NCI-H226 (cell line): Measurements from ENCODE around the gene PARD6B.

ENCODE experiments used
- DNase-seq: peaks from one replicate; pipeline ENCODE4 v3.0.0-alpha.2; 2015

PARD6B gene

DNA sequence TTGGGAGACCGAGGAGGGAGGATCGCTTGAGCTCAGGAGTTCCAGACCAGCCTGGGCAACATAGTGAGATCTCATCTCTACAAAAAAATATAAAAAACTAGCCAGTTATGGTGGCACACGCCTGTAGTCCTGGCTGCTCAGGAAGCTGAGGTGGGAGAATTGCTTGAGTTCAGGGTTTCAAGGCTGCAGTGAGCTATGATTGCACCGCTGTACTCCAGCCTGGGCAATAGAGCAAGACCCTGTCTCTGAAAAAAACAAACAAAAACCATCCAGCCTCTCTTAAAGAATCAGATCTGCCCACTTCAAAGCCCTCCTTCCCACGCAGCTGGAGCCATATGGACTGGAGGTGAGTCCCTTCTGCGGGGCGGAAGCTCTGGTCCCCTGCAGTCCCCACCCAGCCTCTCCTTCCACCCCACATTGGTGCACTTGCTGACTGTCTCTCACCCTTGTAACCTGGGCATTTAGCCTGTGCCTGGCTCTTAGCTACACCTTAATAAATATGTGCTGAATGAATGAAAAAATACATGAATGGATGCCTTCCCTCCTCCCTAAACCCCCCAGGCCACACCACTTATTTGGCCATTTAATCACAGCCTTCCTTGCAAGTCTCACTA is 7.2 kb upstream of the PARD6B start:
- no peak for DNase-seq

GRCh38 chr20:50724851-50725723 is 6.3 kb upstream of the PARD6B start:
- DNase-seq, result peak; percentile 100

- no peak for DNase-seq
Observed at GRCh38 chr20:50725724-50726005, 5.7 kb upstream of the PARD6B start.

- DNase-seq, result no peak
Observed at GRCh38 chr20:50726955-50727791, 4.2 kb upstream of the PARD6B start.

GRCh38 chr20:50727792-50728485 is 3.4 kb upstream of the PARD6B start:
- DNase-seq, result no peak

DNA sequence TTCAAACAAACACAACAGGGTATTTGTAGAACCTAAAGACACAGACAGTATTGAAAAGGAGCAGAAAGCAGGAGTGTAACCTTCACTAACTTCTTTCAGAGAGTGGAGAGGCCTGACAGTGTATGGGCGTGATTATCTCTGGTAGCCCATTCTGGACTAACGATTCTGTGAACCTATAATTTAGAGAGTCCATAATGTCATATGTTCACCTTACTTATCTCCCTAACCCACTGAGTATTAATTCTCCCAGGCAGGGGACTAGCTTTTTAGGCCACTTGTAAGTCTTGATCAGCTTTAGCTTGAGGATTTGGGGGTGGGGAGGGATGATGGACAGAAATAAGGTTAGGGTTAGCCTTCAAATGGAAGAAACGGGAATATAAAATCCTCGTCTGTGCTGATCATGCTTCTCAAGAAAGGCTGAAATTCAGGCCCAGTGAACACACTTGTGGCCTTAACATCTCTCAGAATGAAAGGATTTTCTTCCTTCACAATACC is 2.8 kb upstream of the PARD6B start:
- DNase-seq, result no peak

GRCh38 chr20:50728981-50729874 is 2.2 kb upstream of the PARD6B start:
- peak; percentile 82 for DNase-seq

- no peak for DNase-seq
Observed at GRCh38 chr20:50729901-50730764, 1.2 kb upstream of the PARD6B start.

DNA sequence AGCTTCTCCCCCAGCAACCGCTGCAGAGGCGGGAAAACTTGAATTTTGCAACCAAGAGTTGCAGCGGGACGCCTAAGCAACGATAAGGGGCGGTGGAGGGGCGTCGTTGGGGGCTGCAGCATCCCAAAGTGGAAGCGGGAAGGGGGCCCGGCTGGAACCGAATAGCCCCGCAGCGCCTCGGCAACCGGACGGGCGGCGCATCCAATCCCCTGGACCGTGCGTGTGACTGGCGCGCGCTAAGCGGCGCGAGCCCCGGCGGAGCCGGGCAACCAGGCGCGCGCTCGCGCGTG is 670 bp upstream of the PARD6B start:
- DNase-seq, result peak; percentile 20

GRCh38 chr20:50731930-50732690 is 730 bp downstream of the PARD6B start:
- no peak for DNase-seq

DNA sequence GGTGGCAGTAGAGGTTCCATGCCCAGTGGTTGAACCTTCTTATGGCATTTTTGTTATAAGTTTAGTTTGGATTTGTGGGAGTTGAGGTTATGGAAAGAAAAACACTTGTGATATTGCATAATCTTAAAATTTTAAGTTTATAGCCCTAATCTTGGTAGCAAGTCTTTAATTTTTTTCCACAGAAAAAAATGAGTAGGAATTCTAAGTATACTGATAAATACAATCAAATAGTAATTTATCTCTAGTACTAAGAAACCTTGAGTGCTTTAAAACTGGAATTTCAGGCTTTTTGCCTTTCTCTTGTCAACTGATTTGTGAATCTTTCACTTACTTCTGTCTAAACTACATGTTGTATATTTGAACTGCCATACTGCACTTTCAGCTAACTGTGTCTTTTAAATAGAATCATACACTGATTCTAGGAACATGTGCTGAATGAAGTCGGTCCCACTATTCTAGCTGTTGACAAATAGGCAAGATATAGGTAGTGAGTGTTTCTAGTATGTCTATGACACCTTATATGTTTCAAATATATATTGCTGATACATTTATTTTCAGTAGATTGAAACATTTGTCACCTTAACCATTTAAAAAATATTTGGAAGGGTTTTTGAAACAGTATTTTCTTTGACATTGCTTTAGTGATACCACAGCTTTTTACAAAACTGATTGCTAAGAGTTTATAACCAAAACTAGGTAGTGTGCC is 2.4 kb downstream of the PARD6B start:
- no peak for DNase-seq

DNA sequence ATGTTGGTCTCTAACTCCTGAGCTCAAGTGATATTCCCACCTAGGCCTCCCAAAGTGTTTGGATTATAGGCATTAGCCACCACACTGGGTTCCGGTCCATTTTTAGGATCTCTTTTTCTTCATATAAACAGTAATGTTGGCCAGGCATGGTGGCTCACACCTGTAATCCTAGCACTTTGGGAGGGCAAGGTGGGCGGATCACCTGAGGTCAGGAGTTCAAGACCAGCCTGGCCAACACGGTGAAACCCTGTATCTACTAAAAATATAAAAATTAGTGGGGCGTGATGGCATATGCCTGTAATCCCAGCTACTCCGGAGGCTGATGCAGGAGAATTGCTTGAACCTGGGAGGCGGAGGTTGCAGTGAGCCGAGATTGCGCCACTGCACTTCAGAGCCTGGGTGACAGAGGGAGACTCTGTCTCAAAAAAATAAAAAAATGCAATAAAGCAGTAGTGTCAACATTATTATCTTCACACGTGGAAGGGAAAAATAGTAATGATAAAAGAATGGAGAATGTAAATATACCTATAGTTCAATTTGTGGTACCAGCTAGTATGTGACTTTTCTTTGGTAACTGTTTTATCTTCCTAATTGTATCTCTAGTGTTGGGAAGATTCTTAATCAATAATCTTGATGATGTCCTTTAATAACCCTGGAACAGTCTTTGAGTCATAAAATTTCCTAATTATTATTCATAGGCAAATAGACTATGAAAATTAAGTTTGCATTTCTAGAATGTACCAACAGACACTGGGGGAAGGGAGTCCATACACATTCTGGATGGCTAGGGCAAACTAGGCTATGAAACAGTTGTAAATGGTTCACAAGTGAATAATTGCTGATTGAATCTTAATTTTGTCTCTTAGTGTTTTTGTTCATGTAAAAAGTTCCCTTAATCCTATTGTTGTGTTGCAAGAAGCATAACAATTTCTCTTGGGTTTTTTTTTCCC is 3.6 kb downstream of the PARD6B start:
- DNase-seq, result no peak

- DNase-seq, result peak; percentile 47
Observed at GRCh38 chr20:50735813-50736212, 4.4 kb downstream of the PARD6B start.

DNA sequence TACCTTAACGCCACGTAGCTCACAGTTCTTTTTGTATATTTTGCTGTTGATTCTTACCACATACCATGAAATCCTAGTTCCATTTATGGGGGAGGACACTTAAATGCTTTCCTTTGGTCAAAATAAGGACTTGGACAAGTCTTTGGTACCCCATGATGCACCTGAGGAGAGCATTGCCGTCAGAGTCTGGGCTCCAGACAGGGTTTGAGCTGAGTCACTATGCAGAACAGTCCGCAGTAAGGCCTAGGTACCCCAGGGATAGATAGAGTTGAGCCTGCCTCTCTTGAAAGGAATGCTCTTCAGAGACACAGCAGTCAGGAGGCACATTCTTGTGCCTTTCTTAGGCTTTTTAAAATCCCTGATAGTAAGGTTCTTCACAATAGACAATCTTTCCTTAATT is 6.0 kb downstream of the PARD6B start:
- DNase-seq, result peak; percentile 68

GRCh38 chr20:50743087-50743486 is 11.7 kb downstream of the PARD6B start:
- DNase-seq, result no peak

- peak; percentile 89 for DNase-seq
Observed at GRCh38 chr20:50744143-50744792, 12.9 kb downstream of the PARD6B start.

DNA sequence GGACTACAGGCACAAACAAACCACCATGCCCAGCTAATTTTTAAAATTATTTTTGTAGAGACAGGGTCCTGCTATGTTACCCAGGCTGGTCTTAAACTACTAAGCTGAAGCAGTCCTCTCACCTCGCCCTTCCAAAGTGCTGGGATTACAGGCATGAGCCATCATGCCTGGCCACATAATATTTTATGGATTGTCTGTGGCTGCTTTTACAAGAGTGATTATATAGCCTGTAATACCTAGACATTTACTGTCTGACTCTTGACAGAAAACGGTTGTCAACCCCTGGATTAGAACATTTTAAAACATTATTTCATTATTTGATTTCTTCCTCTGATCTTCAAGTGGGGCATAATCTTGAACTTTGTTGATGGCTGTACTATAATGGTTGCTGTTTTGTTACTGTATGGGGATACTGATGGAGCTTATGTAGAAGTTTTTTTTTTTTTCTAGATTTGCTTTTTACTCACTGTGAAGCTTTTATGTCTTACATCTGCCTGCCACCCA is 14.3 kb downstream of the PARD6B start:
- no peak for DNase-seq
